COR-L47 (cell line): ENCODE data around the gene FSD1.
A peak's percentile ranks its signal among the peaks of the same experiment; 100 is the strongest.
"Not testable (repeated sequence)": the region's sequence is repeated elsewhere in the genome, so short reads cannot be mapped to it uniquely, and the experiment has no call there.

Experiments
- DNase-seq: peaks from one replicate; lab custom pipeline; 2025; lab: John Stamatoyannopoulos, UW

The FSD1 gene

GRCh38 chr19:4284974-4285373 lies 19.4 kb upstream of the FSD1 start:
- no peak for DNase-seq

- not testable (repeated sequence) for DNase-seq
These were observed 18.3 kb upstream of the FSD1 start for GRCh38 chr19:4286141-4286540.

GRCh38 chr19:4288091-4288777 lies 16.2 kb upstream of the FSD1 start:
- no peak for DNase-seq

DNA sequence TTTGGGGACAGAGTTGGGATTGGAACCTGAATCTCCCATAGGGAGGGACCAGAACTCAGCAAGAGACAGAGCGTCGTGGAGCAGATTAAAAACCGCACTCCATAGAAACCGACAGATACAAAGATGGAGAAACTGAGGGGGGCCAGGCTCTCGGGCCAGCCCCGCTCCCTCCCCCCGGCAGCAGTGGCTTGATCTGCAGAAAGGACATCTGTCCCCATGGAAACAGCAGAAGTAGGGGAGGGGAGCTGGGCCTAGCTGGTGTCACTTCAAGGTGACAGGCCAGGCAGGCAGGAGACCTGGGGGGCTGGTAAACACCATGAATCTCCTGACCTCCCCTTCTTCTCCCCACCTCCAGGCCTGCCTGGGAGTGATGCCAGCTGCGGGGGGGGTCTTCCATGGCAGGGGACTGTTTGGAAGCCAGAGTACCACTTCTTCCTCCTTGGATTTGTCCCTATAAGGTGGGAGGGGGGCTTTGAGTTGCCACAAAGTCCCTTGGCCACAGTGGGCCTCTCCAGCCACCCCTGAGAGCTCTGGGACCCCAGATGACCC lies 13.1 kb upstream of the FSD1 start:
- DNase-seq: no peak

DNA sequence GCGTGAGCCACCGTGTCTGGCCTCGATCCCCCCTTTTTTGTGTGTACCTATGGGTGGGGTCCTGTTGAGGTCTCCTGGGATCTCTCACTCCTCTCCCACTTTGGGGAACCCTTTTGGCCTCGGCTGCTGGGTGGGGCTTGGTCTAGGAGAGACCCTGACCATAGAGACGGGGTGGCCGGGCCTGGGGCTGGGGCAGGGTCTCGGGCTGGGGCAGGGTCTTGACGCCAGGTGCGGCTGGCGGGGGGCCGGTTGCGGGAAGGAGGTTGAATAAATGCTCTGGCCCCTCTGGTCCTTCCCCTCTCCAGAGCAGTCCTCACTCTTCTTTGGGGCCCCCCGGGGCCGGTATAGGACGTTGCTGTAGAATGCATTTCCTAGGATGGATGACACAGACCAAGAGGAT lies 11.9 kb upstream of the FSD1 start:
- DNase-seq: no peak

DNA sequence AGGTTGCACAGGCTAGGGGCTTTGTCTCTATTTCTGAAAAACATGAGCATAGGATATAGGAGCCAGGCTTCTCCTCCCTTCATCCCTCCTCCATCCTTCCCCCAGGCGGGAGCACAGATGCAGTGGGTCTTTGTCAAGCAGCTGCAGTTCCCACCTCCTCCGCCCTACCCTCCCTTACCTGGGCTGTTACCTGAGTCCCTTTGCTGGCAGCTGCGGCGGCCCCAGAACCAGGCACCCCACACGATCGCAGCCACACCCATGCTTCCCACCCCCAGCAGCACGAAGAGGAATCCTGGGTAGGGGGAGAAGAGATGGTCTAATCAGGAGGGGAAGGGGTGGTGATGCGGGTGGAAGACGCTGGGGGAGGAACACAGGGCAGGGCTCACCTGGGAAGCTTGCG lies 10.0 kb upstream of the FSD1 start:
- DNase-seq: no peak

- DNase-seq: peak; percentile 93
These were observed 8.2 kb upstream of the FSD1 start for GRCh38 chr19:4295972-4296771.

- no peak for DNase-seq
These were observed 6.2 kb upstream of the FSD1 start for GRCh38 chr19:4297901-4298809.

GRCh38 chr19:4298810-4299550 lies 5.4 kb upstream of the FSD1 start:
- no peak for DNase-seq

GRCh38 chr19:4300589-4300988 lies 3.8 kb upstream of the FSD1 start:
- no peak for DNase-seq

DNA sequence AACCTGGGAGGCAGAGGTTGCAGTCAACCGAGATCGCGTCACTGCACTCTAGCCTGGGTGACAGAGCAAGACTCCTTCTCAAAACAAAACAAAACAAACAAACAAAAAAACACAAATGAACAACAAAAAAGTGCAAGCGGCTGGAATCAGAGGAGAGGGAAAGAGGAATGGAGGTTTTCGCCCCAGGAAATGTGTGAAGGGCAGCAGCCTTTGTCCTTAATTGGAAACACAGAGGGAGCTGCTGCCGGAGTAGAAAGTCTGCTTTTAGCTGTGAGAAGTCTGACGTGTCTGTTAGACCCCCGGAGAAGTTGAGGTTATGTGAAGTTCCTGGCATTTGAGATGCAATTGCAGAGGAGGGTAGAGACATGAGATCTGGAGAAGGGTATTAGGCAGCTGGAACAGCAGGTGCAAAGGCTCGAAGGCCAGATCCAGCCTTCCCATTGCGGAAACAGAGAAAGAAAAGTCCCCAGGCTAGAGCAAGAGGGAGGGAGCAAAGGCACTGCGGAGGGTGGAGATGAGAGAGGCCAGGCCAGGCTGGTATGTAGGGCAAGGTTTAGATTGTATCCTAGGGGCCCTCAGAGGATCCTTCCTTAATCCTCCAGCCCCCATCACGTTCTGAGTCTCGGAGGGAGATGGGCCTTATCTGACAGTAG lies 2.7 kb upstream of the FSD1 start:
- DNase-seq: no peak

DNA sequence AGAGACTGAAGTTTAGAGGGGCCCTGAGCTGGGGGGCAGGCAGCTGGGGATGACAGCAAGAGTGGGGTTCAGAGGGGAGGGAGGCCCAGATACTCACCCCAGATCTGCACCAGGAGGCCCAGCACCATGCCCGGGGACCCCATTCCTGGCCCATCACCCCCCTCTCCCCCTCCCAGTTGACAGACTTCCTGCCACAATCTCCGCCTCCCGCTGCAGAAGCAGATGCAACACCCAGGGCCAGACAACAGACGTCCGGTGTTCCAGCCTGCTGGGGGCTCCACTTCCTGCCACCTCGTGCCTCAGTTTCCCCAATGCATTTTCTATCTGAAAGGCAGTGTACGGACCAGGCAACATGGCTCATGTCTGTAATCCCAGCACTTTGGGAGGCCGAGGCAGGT lies 2.2 kb upstream of the FSD1 start, which contains the start of gene TMIGD2:
Gene TMIGD2, minus strand, starts transcription at position 147 of the 398 bp plus-strand sequence. Its CDS starts 4 bp downstream, at position 143.
- DNase-seq: no peak

DNA sequence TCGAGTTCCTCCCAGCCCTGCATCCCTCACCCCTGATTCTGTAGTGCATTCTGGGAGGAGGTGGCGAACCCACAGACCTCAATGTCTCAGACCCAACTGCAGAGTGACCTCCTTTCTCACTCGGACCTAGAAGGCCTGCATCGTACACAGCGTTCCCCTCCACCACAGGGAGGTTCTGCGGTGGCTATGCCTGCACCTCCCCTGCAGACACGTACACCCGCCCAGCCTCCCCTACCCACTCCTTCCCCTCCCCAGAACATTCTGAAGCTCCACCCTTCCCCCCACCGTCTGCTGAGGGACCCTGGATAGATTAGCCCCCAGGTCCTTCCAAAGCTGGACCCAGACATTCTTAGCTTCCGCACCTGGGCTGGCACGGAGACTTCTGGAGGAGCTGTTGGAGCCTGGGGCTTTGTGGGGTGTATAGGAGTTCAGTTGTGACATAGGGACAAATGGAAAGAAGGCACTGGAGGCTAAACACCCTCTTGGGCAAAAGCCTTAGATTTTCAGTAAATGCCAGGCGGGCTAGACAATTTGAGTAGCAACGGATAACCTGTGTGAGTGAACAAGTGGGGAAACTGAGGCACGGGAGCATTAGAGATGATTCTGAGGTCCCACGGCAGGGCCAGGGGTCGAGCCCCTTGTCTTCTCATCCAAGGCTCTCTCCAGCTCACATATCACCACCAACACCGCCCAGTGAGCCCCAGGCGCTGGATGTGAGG lies 420 bp upstream of the FSD1 start:
- DNase-seq: no peak

DNA sequence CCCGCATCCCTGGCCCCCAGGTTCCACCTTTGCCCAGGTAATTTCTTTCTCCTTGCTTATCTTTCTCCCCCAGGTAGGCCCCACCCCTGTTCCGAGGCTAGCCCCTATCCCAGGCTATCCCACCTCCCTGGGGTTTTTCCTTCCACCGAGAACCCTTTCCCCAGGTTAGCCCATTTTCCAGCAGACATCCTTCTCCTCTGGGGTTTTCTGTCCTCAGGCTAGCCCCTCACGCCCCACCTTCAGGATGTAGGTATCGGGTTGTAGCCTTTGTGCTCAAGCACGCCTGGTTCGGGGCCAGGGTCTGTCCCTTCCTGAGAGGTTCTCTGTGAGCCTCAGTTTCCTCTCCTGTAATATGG lies 837 bp downstream of the FSD1 start:
- no peak for DNase-seq

GRCh38 chr19:4305659-4306058 lies 1.3 kb downstream of the FSD1 start:
- DNase-seq: no peak

DNA sequence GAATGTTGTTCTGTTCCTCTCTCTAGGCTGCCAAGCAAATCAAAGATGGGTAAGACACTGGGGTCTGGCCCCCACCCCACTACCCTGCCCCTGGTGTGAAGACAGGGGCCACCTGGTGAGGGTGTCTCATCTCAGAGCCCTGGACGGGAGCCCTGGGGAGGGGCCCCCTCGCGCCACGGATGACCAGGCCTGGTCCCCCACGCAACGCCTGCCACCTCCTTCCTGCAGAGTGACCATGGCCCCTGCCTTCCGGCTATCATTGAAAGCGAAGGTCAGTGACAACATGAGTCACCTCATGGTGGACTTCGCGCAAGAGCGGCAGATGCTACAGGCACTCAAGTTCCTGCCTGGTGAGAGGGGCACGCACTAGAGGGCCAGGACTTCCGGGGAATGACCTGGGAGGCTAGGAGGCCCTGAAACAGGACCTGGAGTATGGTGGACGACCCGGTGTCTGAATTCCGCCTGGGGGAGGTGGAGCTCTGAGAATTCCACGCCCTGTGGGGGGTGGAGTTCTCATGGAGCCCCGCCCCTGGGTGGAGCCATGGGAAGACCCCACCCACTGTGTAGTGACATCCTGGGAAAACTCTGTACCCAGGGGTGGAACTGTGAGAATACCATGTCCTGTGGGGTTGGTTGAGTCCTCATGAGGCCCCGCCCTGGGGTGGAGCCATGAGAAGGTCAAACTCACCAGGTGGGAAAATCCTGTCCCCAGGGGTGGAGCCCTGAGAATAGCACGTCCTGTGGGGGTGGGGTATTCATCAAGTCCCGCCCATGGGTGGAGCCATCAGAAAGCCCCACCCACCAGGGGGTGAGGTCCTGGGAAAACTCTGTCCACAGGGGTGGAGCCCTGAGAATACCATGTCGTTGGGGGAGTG lies 6.1 kb downstream of the FSD1 start:
- no peak for DNase-seq

DNA sequence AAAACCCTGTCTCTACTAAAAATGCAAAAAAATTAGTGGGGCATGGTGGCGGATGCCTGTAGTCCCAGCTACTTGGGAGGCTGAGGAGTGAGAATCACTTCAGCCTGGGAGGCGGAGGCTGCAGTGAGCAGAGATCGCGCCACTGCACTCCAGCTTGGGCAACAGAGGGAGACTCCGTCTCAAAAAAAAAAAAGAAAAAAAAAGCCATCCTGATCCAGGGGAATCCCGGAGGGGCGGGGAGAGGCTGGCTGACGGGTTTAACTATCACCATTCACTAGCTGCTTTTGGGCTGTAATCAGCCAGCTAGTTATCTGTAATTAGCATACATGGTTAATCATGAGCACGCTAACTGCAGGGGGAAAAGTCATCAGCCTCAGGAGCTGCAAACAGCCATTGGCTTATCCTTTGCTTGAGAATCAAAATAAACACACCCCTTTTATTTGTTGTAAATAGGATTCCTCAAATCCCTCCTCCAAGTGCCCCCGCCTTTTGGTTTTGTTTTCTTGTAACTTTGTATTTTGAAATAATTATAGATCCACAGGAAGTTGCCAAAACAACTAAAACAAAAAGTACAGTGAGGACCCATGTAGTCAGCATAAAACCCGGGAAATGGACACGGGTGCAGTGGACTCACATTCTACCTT lies 9.6 kb downstream of the FSD1 start:
- DNase-seq: no peak

DNA sequence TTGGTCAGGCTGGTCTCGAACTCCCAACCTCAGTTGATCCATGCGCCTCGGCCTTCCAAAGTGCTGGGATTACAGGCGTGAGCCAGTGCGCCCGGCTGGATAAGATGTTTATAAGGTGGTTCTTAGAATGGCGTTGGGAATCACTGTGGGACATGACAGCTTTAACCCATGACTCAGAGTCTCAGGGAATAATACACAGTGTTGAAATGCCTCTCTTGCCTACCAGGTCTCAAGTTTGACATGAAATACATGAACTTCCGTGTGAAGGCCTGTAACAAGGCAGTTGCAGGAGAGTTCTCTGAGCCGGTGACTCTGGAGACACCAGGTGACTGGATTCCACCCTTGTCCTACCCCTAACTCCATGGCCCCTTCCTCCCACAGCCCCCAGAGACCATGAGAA lies 12.6 kb downstream of the FSD1 start:
- no peak for DNase-seq

DNA sequence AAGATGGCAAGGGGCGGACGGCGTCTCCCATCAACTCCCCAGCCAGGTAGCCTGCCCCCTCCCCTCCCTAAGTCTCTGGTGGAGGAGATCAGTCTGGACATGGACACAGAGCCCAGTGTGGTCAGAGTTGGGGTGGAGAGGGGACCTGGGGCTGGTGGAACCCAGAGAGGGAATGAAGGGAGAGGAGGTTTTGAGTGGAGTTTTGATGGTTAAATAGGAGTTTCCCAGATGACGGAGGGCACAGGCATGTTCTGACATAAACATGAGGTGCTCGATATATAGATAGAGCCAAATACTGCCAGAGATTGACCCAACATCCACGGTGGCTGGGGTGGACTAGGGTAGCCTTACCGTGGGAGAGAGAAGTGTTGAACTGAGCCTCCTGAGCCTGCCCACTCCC lies 14.1 kb downstream of the FSD1 start:
- no peak for DNase-seq
